Neural progenitor cell (in vitro differentiated cells): ENCODE measurements around the gene DNAH10.

Source experiments
- EZH2 ChIP-seq: fragments of 200-600 bp; sonication (generic); IDR thresholded peaks from 2 replicates; pipeline ENCODE4 v1.6.1; 2017; ENCODE audit warnings: antibody characterized with exemption, mild to moderate bottlenecking, moderate library complexity
- TF ChIP-seq, protein P1 (sequence below): fragments of 200-600 bp; sonication (generic); IDR thresholded peaks from 2 replicates; pipeline ENCODE4 v1.5.1; 2017; ENCODE audit warnings: antibody characterized with exemption, mild to moderate bottlenecking

DNA sequence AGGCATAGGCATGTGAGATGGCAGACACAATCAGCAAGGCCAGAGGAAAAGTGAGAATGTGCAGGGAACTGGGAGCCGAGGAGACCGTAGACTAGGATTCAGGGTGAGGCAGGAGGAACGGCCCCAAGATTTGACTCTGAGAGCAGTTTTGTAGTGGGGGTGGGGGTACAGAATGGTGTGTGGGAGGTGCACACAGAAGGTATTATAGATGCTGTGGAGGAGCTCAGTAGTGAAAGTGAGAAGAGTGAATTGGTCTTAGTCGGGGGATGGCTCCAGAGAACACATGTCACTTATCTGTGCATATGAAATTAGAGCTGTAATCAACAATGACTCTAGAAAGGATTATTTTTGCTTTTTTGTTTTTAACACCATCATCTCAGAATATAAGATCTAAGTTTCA is 222.8 kb downstream of the DNAH10 start:
- TF ChIP-seq, protein P1, sequence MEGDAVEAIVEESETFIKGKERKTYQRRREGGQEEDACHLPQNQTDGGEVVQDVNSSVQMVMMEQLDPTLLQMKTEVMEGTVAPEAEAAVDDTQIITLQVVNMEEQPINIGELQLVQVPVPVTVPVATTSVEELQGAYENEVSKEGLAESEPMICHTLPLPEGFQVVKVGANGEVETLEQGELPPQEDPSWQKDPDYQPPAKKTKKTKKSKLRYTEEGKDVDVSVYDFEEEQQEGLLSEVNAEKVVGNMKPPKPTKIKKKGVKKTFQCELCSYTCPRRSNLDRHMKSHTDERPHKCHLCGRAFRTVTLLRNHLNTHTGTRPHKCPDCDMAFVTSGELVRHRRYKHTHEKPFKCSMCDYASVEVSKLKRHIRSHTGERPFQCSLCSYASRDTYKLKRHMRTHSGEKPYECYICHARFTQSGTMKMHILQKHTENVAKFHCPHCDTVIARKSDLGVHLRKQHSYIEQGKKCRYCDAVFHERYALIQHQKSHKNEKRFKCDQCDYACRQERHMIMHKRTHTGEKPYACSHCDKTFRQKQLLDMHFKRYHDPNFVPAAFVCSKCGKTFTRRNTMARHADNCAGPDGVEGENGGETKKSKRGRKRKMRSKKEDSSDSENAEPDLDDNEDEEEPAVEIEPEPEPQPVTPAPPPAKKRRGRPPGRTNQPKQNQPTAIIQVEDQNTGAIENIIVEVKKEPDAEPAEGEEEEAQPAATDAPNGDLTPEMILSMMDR = no peak
- TF ChIP-seq EZH2 = no peak
